NCI-H510A (cell line): ENCODE measurements around the gene DLG1.

ENCODE experiments used
- DNase-seq: peaks from one replicate; lab custom pipeline; 2025; lab: John Stamatoyannopoulos, UW

The DLG1 gene

DNA sequence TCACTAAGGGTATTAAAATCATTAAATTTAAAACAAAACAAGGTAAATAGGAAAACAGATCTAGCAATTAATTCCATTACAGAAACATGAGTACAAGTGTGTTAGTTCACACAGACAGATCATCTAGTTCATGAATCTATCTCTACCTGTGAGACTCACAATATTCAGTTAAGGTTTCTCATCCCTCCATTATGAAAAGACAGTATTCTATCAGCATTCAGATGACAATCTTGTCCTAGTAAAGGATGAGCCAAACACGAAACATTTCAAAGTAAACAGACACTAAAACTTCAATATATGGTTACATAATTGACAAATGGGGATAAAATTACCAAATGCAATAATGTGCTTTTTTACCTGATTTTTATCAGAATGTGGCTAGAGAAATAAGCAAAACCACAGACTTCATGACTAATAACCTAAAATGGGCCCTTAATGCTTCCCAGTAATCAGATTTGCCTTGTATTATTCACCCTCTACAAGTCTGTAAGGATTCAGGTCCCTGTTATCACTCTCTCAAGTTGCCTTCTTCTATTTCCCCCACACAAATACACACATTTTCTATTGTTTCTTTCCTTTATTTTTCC lies 126.8 kb downstream of the DLG1 start:
- no peak for DNase-seq

GRCh38 chr3:197169028-197169427 lies 129.4 kb downstream of the DLG1 start:
- no peak for DNase-seq

DNA sequence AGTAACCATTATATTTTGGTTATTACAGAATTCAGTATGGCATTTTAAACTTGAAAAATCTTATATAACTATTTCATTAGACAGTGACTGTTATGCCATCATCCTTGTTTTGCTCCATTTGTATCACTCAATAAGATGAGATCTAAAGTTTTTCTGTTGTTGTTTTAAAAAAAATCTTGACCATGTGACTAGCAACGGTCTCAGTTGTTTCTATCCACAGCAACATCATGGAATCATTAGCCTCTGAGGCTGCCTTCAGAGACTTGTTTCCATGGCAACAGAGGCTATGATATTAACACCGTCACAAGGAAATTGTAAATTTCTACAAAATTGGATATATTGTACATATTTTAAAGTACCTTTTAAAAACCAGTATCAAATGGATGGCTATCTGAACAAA lies 129.8 kb downstream of the DLG1 start:
- DNase-seq: no peak

DNA sequence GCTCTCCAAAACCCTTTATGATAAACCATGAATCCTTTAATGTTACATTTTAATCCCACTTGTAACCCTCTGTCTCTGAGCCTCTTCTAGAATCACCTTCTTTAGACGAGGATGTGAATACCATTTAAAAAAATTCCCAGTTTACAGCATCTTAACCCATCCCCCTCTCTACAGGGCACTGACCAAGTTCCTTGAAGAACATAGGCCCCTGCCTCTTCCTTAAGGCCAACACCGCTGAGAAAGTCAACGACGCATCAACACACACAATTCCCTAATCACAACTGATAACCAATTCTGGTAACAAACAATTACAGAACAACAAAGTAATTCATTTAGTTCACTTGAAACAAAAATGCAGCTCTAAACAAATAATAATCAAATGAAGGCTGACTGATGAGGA lies 130.3 kb downstream of the DLG1 start:
- no peak for DNase-seq

GRCh38 chr3:197167549-197167948 lies 130.9 kb downstream of the DLG1 start:
- DNase-seq: no peak

DNA sequence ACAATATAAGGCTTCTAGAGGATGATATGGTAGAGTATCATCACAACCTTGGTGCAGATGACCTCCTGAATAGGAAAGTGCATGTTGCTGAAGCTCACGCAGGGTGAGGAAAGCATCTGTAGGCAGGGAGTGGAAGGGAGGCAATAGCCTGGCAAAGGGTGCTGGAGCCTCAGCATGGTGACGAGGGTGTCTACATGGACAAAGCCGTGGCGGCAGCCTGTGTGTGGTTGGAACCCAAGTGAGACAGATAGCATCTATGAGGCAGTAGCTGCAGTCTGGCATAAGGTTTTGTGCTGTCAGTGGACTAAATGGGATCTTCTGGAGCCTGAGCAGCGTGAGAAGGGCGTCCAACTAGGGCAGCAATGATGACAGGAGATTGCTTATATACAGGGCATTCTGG lies 132.5 kb downstream of the DLG1 start:
- no peak for DNase-seq

- no peak for DNase-seq
Observed at GRCh38 chr3:197155046-197155445, 143.4 kb downstream of the DLG1 start.

GRCh38 chr3:197151580-197151979 lies 146.8 kb downstream of the DLG1 start:
- DNase-seq: peak; percentile 36

GRCh38 chr3:197149528-197149927 lies 148.9 kb downstream of the DLG1 start:
- no peak for DNase-seq

GRCh38 chr3:197144188-197144587 lies 154.2 kb downstream of the DLG1 start:
- DNase-seq: no peak

- DNase-seq: no peak
Observed at GRCh38 chr3:197139586-197139985, 158.8 kb downstream of the DLG1 start.

- no peak for DNase-seq
Observed at GRCh38 chr3:197137751-197138150, 160.7 kb downstream of the DLG1 start.

DNA sequence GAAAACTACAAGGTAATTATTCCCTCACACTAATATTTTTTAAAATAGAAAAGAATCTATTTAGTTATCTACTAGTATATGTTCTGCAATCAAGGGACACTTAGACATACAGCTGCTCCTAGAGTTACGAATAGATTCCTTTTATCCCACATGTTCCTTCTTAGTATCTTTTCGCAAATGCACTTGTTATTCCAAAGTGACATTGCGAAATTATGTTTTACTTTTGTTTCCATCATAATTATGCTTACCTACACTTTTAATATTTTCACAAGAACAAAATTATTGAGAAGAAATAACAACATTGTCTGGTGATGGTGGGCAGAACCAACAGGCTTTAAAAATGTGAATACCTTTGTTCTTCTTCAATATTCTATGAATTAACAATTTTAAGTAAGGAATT lies 161.7 kb downstream of the DLG1 start:
- no peak for DNase-seq

DNA sequence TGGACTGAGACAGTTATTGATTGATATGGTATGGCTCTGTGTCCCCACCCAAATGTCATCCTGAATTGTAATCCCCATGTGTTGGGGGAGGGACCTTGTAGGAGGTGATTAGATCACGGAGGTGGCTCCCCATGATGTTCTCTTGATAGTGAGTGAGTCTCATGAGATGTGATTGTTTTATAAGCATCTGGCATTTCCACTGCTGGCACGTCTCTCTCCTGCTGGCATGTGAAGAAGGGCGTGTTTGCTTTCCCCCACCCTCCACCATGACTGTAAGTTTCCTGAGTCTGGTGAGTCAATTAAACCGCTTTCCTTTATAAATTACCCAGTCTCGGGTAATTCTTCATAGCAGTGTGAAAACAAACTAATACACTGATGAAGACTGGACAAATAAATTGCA lies 163.2 kb downstream of the DLG1 start:
- DNase-seq: no peak

DNA sequence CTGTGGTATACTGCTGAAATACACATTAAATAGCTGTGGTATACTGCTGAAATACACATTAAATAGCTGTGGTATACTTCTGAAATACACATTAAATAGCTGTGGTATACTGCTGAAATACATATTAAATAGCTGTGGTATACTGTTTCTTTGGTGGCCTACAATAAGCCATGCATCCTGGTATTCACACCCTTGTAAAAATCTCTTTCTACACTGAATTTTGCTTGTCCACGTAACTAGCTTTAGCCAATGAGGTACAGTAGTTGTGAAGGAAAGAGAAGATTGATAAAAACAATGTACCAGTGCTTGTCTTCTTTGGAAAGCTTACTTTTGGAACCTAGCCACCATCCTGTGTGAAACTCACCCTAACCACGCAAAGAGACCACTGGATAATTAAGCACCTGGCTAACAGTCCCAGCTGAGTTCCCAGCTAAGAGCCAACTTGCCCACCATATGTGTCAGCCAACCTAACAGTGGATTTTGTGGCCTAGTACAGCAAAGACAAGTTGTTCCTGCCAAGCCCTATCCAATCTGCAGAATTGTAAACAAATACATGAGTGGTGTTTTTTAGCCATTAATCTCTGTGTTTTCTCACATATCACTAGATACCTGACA lies 165.4 kb downstream of the DLG1 start:
- DNase-seq: no peak

- no peak for DNase-seq
Observed at GRCh38 chr3:197125636-197126035, 172.8 kb downstream of the DLG1 start.

DNA sequence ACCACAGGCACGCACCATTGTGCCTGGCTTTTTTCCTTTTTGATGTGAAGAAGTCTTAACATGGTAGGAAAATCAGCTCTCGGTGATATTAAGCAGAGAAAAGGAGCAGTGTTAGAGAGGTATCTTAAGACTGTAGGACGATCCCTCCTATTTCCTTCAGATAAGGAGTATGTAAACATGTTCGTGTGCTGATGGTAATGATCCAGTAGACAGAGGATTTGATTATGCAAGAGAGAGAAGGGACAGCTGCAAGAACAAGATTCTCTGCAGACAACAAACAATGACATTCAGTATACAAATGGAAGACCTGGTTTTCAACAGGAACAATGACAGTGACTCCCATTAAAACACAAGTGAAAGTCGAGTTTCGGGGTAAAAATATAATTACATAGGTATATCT lies 173.7 kb downstream of the DLG1 start:
- no peak for DNase-seq

DNA sequence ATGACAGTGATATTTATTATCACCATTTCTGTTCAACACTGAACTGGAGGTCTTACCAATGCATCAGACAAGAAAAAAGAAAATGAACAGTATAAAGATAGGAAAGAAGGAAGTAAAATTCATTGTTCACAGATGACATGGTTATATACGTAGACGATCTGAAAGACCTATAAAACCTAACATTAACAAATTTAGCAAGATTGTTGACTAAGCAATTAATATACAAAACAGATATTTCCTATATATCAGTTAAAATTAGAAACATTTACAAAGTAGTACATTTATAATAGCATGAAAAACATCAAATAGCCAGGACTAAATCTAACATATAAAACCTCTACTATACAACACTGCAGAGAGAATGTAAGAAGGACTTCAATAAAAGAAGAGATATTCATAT lies 176.0 kb downstream of the DLG1 start:
- no peak for DNase-seq

GRCh38 chr3:197117114-197117513 lies 181.3 kb downstream of the DLG1 start:
- no peak for DNase-seq

DNA sequence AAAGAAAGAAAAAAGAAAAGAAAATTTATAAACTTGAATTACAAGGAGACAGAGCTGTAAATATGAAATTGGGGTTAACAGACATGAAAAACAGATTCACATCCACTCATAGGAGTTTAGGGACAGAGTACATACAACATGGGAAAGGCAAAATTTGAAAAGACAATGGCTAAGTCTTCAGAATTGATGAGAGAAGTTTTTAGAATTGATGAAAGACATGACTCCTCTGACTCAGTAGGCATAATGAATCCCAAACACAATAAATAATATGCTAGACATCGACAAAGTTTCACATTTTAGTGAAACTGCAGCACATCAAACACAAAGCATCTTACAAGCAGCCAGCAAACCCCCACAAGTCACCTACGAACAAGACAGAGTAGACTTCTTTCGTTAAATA lies 184.4 kb downstream of the DLG1 start:
- no peak for DNase-seq

GRCh38 chr3:197111685-197112084 lies 186.7 kb downstream of the DLG1 start:
- no peak for DNase-seq

DNA sequence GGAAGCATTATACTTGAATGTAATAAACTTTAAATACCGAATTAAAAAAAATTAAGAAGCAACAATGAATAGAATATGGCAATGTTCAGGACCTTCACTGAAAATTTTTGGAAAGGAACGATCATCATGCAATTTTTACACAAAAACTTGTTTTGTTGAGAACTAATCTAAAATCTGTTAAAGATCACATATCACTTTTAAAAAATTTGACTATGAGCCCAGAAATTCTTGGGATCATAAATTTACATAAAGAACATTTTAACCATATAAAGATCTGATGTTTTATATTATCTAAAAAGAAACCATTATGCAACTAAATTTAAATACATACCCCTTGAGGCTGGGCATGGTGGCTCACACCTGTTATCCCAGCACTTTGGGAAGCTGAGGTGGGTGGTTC lies 192.6 kb downstream of the DLG1 start:
- no peak for DNase-seq

DNA sequence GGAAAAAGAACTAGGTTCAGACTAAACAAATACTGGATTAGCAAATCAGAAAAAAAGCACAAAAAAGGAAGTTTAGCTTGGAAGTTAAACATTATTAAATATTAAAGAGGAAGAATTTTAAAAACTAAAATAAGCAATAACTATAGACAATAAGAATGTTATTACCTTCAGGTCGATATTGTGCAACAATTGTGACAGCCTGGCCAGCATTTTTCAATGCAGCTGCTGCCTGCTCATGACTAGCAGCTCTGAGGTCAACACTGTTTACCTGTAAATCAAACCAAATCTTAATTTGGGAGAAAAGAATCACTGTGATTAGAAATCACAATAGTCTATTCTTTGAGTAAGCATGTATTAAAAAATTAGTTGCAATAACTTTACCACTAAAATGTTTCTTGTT lies 193.7 kb downstream of the DLG1 start:
- DNase-seq: no peak

GRCh38 chr3:197103766-197104165 lies 194.6 kb downstream of the DLG1 start:
- DNase-seq: no peak
